HEK293 (cell line): ENCODE results near the gene FAM107A.

Experiments used
- CTCF ChIP-seq: fragments of 450-650 bp; formaldehyde crosslinking; IDR thresholded peaks from 2 replicates; pipeline ENCODE4 v1.5.1; 2016; ENCODE audit warnings: missing biosample characterization, missing genetic modification characterization
- KLF1 ChIP-seq: fragments of 450-650 bp; formaldehyde crosslinking; IDR thresholded peaks from 2 replicates; pipeline ENCODE4 v1.5.1; 2016; ENCODE audit warnings: missing biosample characterization, missing genetic modification characterization
- REST ChIP-seq: fragments of 450-650 bp; formaldehyde crosslinking; IDR thresholded peaks from 2 replicates; pipeline ENCODE4 v1.5.1; 2016; ENCODE audit warnings: missing biosample characterization, missing genetic modification characterization
- TCF7L2 ChIP-seq: IDR thresholded peaks from 2 replicates; pipeline ENCODE4 v1.6.1; 2011; ENCODE audit warnings: low read depth, mild to moderate bottlenecking, inconsistent platforms, low read length, moderate library complexity, borderline replicate concordance
- ZFP3 ChIP-seq: fragments of 450-650 bp; formaldehyde crosslinking; IDR thresholded peaks from 2 replicates; pipeline ENCODE4 v1.5.1; 2016; ENCODE audit warnings: low read depth, missing biosample characterization, missing genetic modification characterization
- ZNF792 ChIP-seq: fragments of 450-650 bp; formaldehyde crosslinking; IDR thresholded peaks from 2 replicates; pipeline ENCODE4 v1.5.1; 2016; ENCODE audit warnings: missing biosample characterization, missing genetic modification characterization
- ZXDB ChIP-seq: fragments of 450-650 bp; formaldehyde crosslinking; IDR thresholded peaks from 2 replicates; pipeline ENCODE4 v1.5.1; 2016; ENCODE audit warnings: missing biosample characterization, missing genetic modification characterization

- TF ChIP-seq TCF7L2, result no peak
- no peak for TF ChIP-seq REST (tag by site-specific recombination)
- TF ChIP-seq CTCF, result no peak
- TF ChIP-seq ZXDB (tag by site-specific recombination), result no peak
- no peak for TF ChIP-seq ZFP3 (tag by site-specific recombination)
- no peak for TF ChIP-seq KLF1 (tag by site-specific recombination)
- no peak for TF ChIP-seq ZNF792 (tag by site-specific recombination)
These were observed 12.6 kb downstream of the FAM107A start for GRCh38 chr3:58564456-58565160.
